GM12878 (cell line): Measurements from ENCODE around the gene SUSD1. TPM values are rescaled to one million over a fixed set of nuclear protein-coding genes. Genes with fewer than 3 reads are reported as not detected.
A peak's percentile ranks its signal among the peaks of the same experiment; 100 is the strongest.

Source experiments
- ATF7 ChIP-seq: fragments of 450-650 bp; IDR thresholded peaks from 2 replicates; pipeline ENCODE4 v1.6.1; 2016; ENCODE audit warnings: low read depth, mild to moderate bottlenecking
- BCL11A ChIP-seq: IDR thresholded peaks from 2 replicates; pipeline ENCODE4 v1.6.1; 2011; ENCODE audit warnings: low read depth, low read length
- CREM ChIP-seq: IDR thresholded peaks from 2 replicates; pipeline ENCODE4 v1.6.1; 2014; ENCODE audit warnings: antibody characterized with exemption, low read depth
- DPF2 ChIP-seq: fragments of 450-650 bp; IDR thresholded peaks from 2 replicates; pipeline ENCODE4 v1.6.1; 2017; ENCODE audit warnings: mild to moderate bottlenecking
- EP300 ChIP-seq, 2 experiments: fragments of 150-350 bp in 1 of 2; IDR thresholded peaks; 2 replicates each; pipeline ENCODE4 v1.6.1; 2011 to 2012; ENCODE audit warnings: low read depth in 2 of 2, low read length in 2 of 2, borderline replicate concordance in 1 of 2, improper control_type of control experiment in 1 of 2, inconsistent platforms in 1 of 2; ENCODE audit not compliant: control insufficient read depth in 1 of 2
- HCFC1 ChIP-seq: fragments of 150-350 bp; IDR thresholded peaks from 2 replicates; pipeline ENCODE4 v1.6.1; 2014; ENCODE audit warnings: low read length
- JUNB ChIP-seq: IDR thresholded peaks from 2 replicates; pipeline ENCODE4 v1.6.1; 2016; ENCODE audit warnings: antibody characterized with exemption, mild to moderate bottlenecking
- JUND ChIP-seq: IDR thresholded peaks from 2 replicates; pipeline ENCODE4 v1.6.1; 2012; ENCODE audit warnings: low read depth, mild to moderate bottlenecking, low read length, improper control_type of control experiment, moderate library complexity
- POLR2A ChIP-seq: IDR thresholded peaks from 2 replicates; pipeline ENCODE4 v1.6.1; 2011; ENCODE audit warnings: low read depth, mild to moderate bottlenecking, low read length
- RELA ChIP-seq: fragments of 450-650 bp; IDR thresholded peaks from 2 replicates; pipeline ENCODE4 v1.8.0; 2014; ENCODE audit warnings: borderline replicate concordance; ENCODE audit not compliant: partially characterized antibody
- SMAD1 ChIP-seq: fragments of 450-650 bp; IDR thresholded peaks from 2 replicates; pipeline ENCODE4 v1.6.1; 2018; ENCODE audit warnings: mild to moderate bottlenecking, low read depth; ENCODE audit not compliant: partially characterized antibody
- SPI1 ChIP-seq: IDR thresholded peaks from 2 replicates; pipeline ENCODE4 v1.6.1; 2011; ENCODE audit warnings: low read depth, mild to moderate bottlenecking, low read length, moderate library complexity, borderline replicate concordance; ENCODE audit not compliant: insufficient read depth
- STAT3 ChIP-seq: IDR thresholded peaks from 2 replicates; pipeline ENCODE4 v1.6.1; 2011; ENCODE audit warnings: low read depth, low read length, improper control_type of control experiment
- SUZ12 ChIP-seq: fragments of 200-600 bp; sonication (generic); IDR thresholded peaks from one replicate; pipeline ENCODE4 v1.6.1; 2018; ENCODE audit warnings: antibody characterized with exemption, mild to moderate bottlenecking; ENCODE audit not compliant: unreplicated experiment
- TBL1XR1 ChIP-seq: IDR thresholded peaks from 2 replicates; pipeline ENCODE4 v1.6.1; 2012; ENCODE audit warnings: low read depth, low read length, improper control_type of control experiment
- polyA plus RNA-seq, 11 experiments: library from polyadenylated mRNA; depleted of rRNA in 4 of 11; unstranded in 6 of 11; stranded (reverse) in 5 of 11; fragments of >200 nt; fragmentation: Nextera tagmentation in 4 of 11; fragmentation: Illumina TruSeq in 1 of 11; extraction: Ambion mirVana in 4 of 11; extraction: Trizol in 1 of 11; gene quantifications; 1 replicate in 1 of 11; 2 replicates in 10 of 11; pipeline versions ENCODE4 v1.2.1 to v1.2.3, GENCODE V29; 2011 to 2016; ENCODE audit warnings: inconsistent platforms in 2 of 11, missing spikeins in 2 of 11, low read depth in 1 of 11
- total RNA-seq, 4 experiments: library from RNA; depleted of rRNA in 3 of 4; stranded (reverse); fragments of >200 nt in 3 of 4; fragmentation: Illumina TruSeq in 1 of 4; extraction: Trizol in 1 of 4; gene quantifications; 2 replicates each; pipeline versions ENCODE4 v1.2.1 to v1.2.3, GENCODE V29; 2013 to 2021
- TF ChIP-seq, protein P1 (sequence below): fragments of 150-350 bp; IDR thresholded peaks from 2 replicates; pipeline ENCODE4 v1.6.1; 2016; ENCODE audit warnings: low read depth, low read length
- TF ChIP-seq, protein P2 (sequence below): fragments of 450-650 bp; IDR thresholded peaks from 2 replicates; pipeline ENCODE4 v1.6.1; 2016; ENCODE audit warnings: mild to moderate bottlenecking
- TF ChIP-seq, protein P3 (sequence below): fragments of 450-650 bp; IDR thresholded peaks from 2 replicates; pipeline ENCODE4 v1.6.1; 2017; ENCODE audit warnings: mild to moderate bottlenecking, low read depth, inconsistent platforms; ENCODE audit not compliant: poor library complexity, severe bottlenecking
- TF ChIP-seq, protein P4 (sequence below): IDR thresholded peaks from 2 replicates; pipeline ENCODE4 v1.6.1; 2011; ENCODE audit warnings: borderline replicate concordance, low read depth, mild to moderate bottlenecking, moderate library complexity, low read length; ENCODE audit not compliant: insufficient read depth, poor library complexity, severe bottlenecking
- TF ChIP-seq, protein P5 (sequence below): IDR thresholded peaks from 2 replicates; pipeline ENCODE4 v1.6.1; 2011; ENCODE audit warnings: mild to moderate bottlenecking, low read depth, low read length, moderate library complexity; ENCODE audit not compliant: insufficient replicate concordance

Gene SUSD1
- total and polyA plus RNA-seq, 10 of the 15 experiments (the other 5 are each of a cell fraction or from before 2014, with no cell fraction given), result 6.7 to 20.8 (median 13.2) TPM

DNA sequence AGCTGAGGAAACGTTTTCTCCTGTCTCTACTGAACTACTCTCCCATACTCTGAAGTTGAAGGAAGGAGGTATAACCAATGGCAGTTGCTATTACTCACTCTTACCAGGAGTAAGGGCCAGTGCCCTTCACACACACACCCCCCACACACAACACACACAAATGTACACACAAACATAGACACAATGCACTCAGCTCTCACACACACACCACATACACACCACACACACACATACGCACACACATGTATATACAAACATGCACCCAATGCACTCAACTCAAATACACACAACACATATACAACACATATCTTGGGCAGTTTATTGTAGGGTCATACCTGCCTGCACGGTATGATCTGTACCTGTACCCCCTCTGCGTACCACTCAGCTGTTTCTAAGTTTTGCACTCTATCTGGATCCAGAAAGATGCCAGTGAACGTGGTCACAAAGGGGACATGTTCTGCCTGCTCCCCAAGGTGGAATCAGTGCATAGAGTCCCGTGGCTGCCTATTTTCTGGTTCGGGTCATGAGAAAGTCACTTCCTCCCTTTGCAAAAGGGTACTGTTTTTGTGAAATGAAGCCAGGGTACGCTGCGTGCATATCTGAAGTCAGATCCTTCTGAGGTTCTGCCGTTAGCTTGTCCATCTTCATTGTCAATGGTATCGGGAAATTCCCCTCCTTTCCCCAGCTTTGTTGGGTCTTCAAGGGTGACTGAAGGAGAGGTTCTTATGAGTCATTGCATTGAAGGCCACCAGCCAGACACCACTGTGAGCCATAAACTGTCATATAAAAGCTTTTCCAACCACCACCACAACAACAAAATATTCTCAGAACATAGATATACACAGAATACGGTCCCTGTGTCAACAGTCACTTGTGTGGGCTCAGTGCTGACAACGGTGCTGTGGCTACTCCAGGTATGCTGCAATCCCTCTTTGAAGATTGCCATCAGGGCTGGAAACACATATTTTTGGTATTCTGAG is 146.6 kb downstream of the SUSD1 start (continued):
- TF ChIP-seq, protein P1, sequence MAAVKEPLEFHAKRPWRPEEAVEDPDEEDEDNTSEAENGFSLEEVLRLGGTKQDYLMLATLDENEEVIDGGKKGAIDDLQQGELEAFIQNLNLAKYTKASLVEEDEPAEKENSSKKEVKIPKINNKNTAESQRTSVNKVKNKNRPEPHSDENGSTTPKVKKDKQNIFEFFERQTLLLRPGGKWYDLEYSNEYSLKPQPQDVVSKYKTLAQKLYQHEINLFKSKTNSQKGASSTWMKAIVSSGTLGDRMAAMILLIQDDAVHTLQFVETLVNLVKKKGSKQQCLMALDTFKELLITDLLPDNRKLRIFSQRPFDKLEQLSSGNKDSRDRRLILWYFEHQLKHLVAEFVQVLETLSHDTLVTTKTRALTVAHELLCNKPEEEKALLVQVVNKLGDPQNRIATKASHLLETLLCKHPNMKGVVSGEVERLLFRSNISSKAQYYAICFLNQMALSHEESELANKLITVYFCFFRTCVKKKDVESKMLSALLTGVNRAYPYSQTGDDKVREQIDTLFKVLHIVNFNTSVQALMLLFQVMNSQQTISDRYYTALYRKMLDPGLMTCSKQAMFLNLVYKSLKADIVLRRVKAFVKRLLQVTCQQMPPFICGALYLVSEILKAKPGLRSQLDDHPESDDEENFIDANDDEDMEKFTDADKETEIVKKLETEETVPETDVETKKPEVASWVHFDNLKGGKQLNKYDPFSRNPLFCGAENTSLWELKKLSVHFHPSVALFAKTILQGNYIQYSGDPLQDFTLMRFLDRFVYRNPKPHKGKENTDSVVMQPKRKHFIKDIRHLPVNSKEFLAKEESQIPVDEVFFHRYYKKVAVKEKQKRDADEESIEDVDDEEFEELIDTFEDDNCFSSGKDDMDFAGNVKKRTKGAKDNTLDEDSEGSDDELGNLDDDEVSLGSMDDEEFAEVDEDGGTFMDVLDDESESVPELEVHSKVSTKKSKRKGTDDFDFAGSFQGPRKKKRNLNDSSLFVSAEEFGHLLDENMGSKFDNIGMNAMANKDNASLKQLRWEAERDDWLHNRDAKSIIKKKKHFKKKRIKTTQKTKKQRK, result no peak
- TF ChIP-seq, protein P2, sequence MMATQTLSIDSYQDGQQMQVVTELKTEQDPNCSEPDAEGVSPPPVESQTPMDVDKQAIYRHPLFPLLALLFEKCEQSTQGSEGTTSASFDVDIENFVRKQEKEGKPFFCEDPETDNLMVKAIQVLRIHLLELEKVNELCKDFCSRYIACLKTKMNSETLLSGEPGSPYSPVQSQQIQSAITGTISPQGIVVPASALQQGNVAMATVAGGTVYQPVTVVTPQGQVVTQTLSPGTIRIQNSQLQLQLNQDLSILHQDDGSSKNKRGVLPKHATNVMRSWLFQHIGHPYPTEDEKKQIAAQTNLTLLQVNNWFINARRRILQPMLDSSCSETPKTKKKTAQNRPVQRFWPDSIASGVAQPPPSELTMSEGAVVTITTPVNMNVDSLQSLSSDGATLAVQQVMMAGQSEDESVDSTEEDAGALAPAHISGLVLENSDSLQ, result peak; percentile 91
- TF ChIP-seq SPI1 (peak; percentile 96), POLR2A (peak; percentile 84), RELA (peak; percentile 100), BCL11A (peak; percentile 99), ATF7 (peak; percentile 85), SMAD1 (peak; percentile 66), JUNB (peak; percentile 94), EP300 (IDR thresholded peaks at IDR 0.05; ENCODE audit: borderline replicate concordance in 1 of 2, control insufficient read depth in 1 of 2, low read depth in 2 of 2, low read length in 2 of 2) (peak; percentile 98 to 99), HCFC1 (peak; percentile 29; the same call in 1 of the 2 replicates), DPF2 (no peak), STAT3 (peak; percentile 97), SUZ12 (no peak), JUND (peak; percentile 60; the same call in 1 of the 2 replicates), TBL1XR1 (peak; percentile 97), CREM (peak; percentile 94)
- TF ChIP-seq, protein P3, sequence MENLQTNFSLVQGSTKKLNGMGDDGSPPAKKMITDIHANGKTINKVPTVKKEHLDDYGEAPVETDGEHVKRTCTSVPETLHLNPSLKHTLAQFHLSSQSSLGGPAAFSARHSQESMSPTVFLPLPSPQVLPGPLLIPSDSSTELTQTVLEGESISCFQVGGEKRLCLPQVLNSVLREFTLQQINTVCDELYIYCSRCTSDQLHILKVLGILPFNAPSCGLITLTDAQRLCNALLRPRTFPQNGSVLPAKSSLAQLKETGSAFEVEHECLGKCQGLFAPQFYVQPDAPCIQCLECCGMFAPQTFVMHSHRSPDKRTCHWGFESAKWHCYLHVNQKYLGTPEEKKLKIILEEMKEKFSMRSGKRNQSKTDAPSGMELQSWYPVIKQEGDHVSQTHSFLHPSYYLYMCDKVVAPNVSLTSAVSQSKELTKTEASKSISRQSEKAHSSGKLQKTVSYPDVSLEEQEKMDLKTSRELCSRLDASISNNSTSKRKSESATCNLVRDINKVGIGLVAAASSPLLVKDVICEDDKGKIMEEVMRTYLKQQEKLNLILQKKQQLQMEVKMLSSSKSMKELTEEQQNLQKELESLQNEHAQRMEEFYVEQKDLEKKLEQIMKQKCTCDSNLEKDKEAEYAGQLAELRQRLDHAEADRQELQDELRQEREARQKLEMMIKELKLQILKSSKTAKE, result peak; percentile 99
- TF ChIP-seq, protein P4, sequence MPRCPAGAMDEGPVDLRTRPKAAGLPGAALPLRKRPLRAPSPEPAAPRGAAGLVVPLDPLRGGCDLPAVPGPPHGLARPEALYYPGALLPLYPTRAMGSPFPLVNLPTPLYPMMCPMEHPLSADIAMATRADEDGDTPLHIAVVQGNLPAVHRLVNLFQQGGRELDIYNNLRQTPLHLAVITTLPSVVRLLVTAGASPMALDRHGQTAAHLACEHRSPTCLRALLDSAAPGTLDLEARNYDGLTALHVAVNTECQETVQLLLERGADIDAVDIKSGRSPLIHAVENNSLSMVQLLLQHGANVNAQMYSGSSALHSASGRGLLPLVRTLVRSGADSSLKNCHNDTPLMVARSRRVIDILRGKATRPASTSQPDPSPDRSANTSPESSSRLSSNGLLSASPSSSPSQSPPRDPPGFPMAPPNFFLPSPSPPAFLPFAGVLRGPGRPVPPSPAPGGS, result peak; percentile 100
- TF ChIP-seq, protein P5, sequence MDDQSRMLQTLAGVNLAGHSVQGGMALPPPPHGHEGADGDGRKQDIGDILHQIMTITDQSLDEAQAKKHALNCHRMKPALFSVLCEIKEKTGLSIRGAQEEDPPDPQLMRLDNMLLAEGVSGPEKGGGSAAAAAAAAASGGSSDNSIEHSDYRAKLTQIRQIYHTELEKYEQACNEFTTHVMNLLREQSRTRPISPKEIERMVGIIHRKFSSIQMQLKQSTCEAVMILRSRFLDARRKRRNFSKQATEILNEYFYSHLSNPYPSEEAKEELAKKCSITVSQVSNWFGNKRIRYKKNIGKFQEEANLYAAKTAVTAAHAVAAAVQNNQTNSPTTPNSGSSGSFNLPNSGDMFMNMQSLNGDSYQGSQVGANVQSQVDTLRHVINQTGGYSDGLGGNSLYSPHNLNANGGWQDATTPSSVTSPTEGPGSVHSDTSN, result peak; percentile 84
